K562 (cell line): ENCODE data around the gene CCDC116. TPM values are rescaled to one million over a fixed set of nuclear protein-coding genes. Genes with fewer than 3 reads are reported as not detected.

Experiments
- ATF1 ChIP-seq, 2 experiments: fragments of 450-650 bp in 1 of 2; IDR thresholded peaks; 2 replicates each; pipeline ENCODE4 v1.6.1; 2016; ENCODE audit warnings: missing compliant biosample characterization in 1 of 2, missing genetic modification characterization in 1 of 2
- E2F5 ChIP-seq: sonication (generic); formaldehyde crosslinking; IDR thresholded peaks from 2 replicates; pipeline ENCODE4 v1.8.0; 2022; ENCODE audit warnings: mild to moderate bottlenecking, missing genetic modification reagents
- RREB1 ChIP-seq: fragments of 250-450 bp; sonication (Bioruptor Pico); IDR thresholded peaks from 2 replicates; pipeline ENCODE4 v1.4.0; 2020
- polyA plus RNA-seq, 8 experiments: library from polyadenylated mRNA; depleted of rRNA in 4 of 8; stranded (reverse) in 5 of 8; unstranded in 3 of 8; fragments of >200 nt; fragmentation: Nextera tagmentation in 2 of 8; fragmentation: Illumina TruSeq in 1 of 8; extraction: Ambion mirVana in 2 of 8; extraction: Trizol in 1 of 8; gene quantifications; 2 replicates each; pipeline versions ENCODE4 v1.2.1 to v1.2.3, GENCODE V29; 2011 to 2014; ENCODE audit warnings: inconsistent platforms in 1 of 8, missing spikeins in 1 of 8
- total RNA-seq, 7 experiments: library from RNA; depleted of rRNA in 6 of 7; stranded (reverse); fragments of >200 nt in 6 of 7; fragmentation: Illumina TruSeq in 2 of 7; extraction: Trizol in 2 of 7; gene quantifications; 2 replicates each; pipeline versions ENCODE4 v1.2.1 to v1.2.3, GENCODE V29; 2011 to 2021; ENCODE audit warnings: low replicate concordance in 1 of 7

Gene CCDC116
- total and polyA plus RNA-seq, 9 of the 15 experiments (the other 6 are each of a cell fraction or from before 2014, with no cell fraction given) = 1.6 to 11.3 (median 4.7) TPM

GRCh38 chr22:21680830-21681565 lies 48.4 kb downstream of the CCDC116 start (continued):
- 0 out of 2 replicates have a peak, but pooled peaks have one; percentile 14 for TF ChIP-seq RREB1 (CRISPR knock-in tag)
- TF ChIP-seq ATF1 (CRISPR knock-in tag; IDR thresholded peaks at IDR 0.05) = no peak
- TF ChIP-seq ATF1 (tag; IDR thresholded peaks at IDR 0.05) = no peak
- TF ChIP-seq E2F5 (CRISPR knock-in tag) = no peak
- TF ChIP-seq, all 486 proteins: peak for 32
